Measurements from ENCODE around the gene TCEAL4. TPM values are rescaled to one million over a fixed set of nuclear protein-coding genes. Genes with fewer than 3 reads are reported as not detected.

TCEAL4 gene
- total RNA-seq, 6 donors from 2014 or later = 68.5 to 141 (median 90.8) TPM

DNA sequence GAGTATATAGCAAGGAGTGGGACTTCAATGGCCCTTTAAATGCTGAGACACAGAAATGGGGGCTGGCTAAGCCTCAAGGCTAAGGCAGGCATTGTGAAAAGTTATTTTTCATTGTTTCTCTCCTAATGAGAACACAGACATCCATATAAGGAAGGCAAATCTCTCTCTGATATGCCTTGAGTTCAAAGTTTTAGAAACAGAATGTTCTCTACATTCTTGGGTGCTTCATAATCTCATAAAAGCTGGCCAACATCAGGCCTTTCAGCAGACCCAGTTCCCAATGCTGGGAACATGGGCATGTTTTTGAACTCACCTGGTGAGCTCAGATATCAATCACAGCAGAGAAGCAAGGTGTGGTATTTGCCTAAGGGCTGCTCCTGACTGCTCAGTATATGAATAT, 46.6 kb upstream of the TCEAL4 start:
- H3K9me3 ChIP-seq = no peaks in the 10 kb centered on the region
- H3K36me3 ChIP-seq = no peaks in the 10 kb centered on the region
- TF ChIP-seq POLR2A (IDR thresholded peaks at IDR 0.05) (no peak), POLR2AphosphoS5 (IDR thresholded peaks at IDR 0.05) (no peak), EP300 (IDR thresholded peaks at IDR 0.05) (no peak)
- TF ChIP-seq, protein P1, sequence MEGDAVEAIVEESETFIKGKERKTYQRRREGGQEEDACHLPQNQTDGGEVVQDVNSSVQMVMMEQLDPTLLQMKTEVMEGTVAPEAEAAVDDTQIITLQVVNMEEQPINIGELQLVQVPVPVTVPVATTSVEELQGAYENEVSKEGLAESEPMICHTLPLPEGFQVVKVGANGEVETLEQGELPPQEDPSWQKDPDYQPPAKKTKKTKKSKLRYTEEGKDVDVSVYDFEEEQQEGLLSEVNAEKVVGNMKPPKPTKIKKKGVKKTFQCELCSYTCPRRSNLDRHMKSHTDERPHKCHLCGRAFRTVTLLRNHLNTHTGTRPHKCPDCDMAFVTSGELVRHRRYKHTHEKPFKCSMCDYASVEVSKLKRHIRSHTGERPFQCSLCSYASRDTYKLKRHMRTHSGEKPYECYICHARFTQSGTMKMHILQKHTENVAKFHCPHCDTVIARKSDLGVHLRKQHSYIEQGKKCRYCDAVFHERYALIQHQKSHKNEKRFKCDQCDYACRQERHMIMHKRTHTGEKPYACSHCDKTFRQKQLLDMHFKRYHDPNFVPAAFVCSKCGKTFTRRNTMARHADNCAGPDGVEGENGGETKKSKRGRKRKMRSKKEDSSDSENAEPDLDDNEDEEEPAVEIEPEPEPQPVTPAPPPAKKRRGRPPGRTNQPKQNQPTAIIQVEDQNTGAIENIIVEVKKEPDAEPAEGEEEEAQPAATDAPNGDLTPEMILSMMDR (IDR thresholded peaks at IDR 0.05) = no peak
- no peaks in the 10 kb centered on the region for H3K4me1 ChIP-seq
- peak overlapping the region; percentile 9 to 76 (median 46) for H3K27ac ChIP-seq
- no peak for DNase-seq
- H3K27me3 ChIP-seq = no peaks in the 10 kb centered on the region
- ATAC-seq (ENCODE audit: low FRiP score in 2 of 2) = no peak
- no peak overlapping the region for H3K4me3 ChIP-seq

DNA sequence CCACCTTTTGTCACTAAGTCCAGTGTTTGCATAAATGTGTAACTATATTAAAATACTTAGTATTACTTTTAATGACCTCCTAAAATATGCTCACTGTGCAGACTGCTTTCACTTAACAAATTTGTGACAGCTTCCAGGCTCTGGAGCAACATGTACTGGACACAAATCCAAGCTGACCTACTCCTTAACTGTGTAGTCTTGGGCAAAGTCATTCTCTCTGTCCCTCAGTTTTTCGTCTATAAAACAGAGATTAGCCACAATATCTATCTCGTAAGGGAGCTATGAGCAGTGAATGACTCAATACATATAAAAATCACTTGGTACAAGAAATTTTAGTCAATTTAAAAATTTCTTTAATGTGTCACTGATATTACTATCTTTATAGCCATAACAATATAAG, 45.6 kb upstream of the TCEAL4 start:
- 63 to 65% methylated on average over 2 of the region's 2 CpGs for WGBS, 2 donors
- peak overlapping the region in 2 of 4 donors; percentile 32 to 53 for H3K27ac ChIP-seq

DNA sequence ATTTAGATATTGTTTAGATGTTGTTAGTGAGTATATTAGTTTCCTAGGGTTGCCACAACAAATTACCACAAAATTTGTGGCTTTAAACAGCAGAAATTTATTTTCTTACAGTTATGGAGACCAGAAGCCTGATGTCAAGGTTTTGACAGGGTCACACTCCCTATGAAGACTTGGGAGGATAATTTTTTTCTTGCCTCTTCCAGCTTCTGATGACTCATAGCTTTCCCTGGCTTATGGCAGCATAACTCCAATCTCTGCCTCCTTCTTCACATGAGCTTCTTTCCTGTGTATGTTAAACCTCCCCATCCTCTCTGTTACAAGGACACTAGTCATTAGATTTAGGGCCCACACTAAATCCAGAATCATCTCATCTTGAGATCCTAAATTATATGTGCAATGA, 45.2 kb upstream of the TCEAL4 start:
- Histone ChIP-seq H3K27ac (peak overlapping the region in 1 of 4 donors; percentile 32), H3K9me3 (no peaks in the 10 kb centered on the region), H3K36me3 (no peaks in the 10 kb centered on the region), H3K27me3 (no peaks in the 10 kb centered on the region), H3K4me1 (no peaks in the 10 kb centered on the region), H3K4me3 (no peak overlapping the region)
- ATAC-seq (ENCODE audit: low FRiP score in 2 of 2) = no peak
- DNase-seq = no peak
- TF ChIP-seq EP300 (IDR thresholded peaks at IDR 0.05) (no peak), POLR2A (IDR thresholded peaks at IDR 0.05) (no peak), POLR2AphosphoS5 (IDR thresholded peaks at IDR 0.05) (no peak)
- TF ChIP-seq, protein P1 (IDR thresholded peaks at IDR 0.05) = no peak

More for the DNA sequence above, 45.6 kb upstream of the TCEAL4 start:
- ATAC-seq (ENCODE audit: low FRiP score in 2 of 2) (no peak), DNase-seq (no peak)
- no peaks in the 10 kb centered on the region for H3K27me3 ChIP-seq
- no peaks in the 10 kb centered on the region for H3K4me1 ChIP-seq
- TF ChIP-seq, protein P1 (IDR thresholded peaks at IDR 0.05) = no peak
- no peak for TF ChIP-seq EP300 (IDR thresholded peaks at IDR 0.05)
- TF ChIP-seq POLR2A (IDR thresholded peaks at IDR 0.05) = no peak
- TF ChIP-seq POLR2AphosphoS5 (IDR thresholded peaks at IDR 0.05) = no peak
- H3K4me3 ChIP-seq = no peak overlapping the region
- no peaks in the 10 kb centered on the region for H3K36me3 ChIP-seq
- H3K9me3 ChIP-seq = no peaks in the 10 kb centered on the region

DNA sequence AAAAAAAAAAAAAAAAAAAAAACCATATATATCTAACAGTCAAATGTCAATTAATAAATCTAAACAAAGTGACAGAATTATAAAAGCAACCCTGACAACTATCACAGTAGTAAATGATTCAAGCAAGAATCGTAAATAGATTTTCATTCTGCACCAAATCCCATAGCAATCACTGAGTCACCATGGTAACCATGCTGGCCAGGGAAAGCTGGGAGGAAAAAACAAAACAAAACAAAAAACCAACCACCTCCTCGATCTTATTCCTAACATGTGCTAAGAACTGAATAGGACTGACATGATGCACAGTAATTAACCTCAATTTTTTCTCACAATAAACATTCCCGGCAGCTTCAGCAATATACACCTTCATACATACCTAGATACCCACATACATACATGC, 35.4 kb upstream of the TCEAL4 start:
- Histone ChIP-seq H3K27ac (no peak overlapping the region), H3K27me3 (no peaks in the 10 kb centered on the region), H3K9me3 (no peaks in the 10 kb centered on the region), H3K4me1 (no peaks in the 10 kb centered on the region), H3K36me3 (no peaks in the 10 kb centered on the region), H3K4me3 (no peak overlapping the region)
- no peak for DNase-seq
- whole genome bisulfite sequencing, 2 donors = 69 to 70% methylated on average over 3 of the region's 3 CpGs
- ATAC-seq (ENCODE audit: low FRiP score in 2 of 2) = no peak
- TF ChIP-seq POLR2AphosphoS5 (IDR thresholded peaks at IDR 0.05) (no peak), POLR2A (IDR thresholded peaks at IDR 0.05) (no peak), EP300 (IDR thresholded peaks at IDR 0.05) (no peak)
- TF ChIP-seq, protein P1 (IDR thresholded peaks at IDR 0.05) = no peak

DNA sequence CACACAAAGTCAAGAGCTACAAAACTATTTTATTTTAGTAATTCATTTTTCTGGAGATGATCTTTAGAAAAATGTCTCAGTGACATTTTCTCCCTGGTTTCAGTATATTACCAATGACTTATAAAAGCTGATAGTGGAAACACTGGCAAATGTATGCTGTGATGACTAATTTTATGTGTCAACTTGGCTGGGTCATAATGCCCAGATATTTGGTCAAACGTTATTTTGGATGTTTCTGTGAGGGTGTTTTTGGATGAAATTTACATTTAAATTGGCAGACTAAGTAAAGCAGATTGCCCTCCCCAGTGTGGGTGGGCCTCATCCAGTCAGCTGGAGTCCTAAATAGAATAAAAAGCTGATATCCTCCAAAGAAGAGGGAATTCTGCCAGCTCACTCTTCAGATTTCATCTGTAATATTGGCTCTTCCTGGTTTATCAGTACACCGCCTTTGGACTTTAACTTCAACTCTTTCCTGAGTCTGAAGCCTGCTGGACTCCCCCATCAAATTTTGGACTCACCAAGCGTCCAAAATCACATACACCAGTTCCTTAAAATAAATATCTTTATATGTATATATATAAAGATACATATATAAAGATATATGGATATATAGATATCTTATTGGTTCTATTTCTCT, 34.8 kb upstream of the TCEAL4 start:
- H3K27ac ChIP-seq = no peak overlapping the region
- no peaks in the 10 kb centered on the region for H3K36me3 ChIP-seq
- ATAC-seq (ENCODE audit: low FRiP score in 2 of 2) (no peak), DNase-seq (no peak)
- 56 to 85% methylated on average over 3 of the region's 3 CpGs for WGBS, 2 donors
- H3K4me1 ChIP-seq = no peaks in the 10 kb centered on the region
- TF ChIP-seq EP300 (IDR thresholded peaks at IDR 0.05) = no peak
- TF ChIP-seq, protein P1 (IDR thresholded peaks at IDR 0.05) = no peak
- no peaks in the 10 kb centered on the region for H3K27me3 ChIP-seq
- no peak overlapping the region for H3K4me3 ChIP-seq
- H3K9me3 ChIP-seq = no peaks in the 10 kb centered on the region

Measured in upper lobe of left lung (tissue), 6 donors.